Hepatocyte (in vitro differentiated cells): ENCODE measurements around the gene RFX4.

ENCODE experiments used
- EZH2 ChIP-seq: fragments of 200-600 bp; sonication (generic); IDR thresholded peaks from 2 replicates; pipeline ENCODE4 v1.6.1; 2016; ENCODE audit warnings: antibody characterized with exemption, mild to moderate bottlenecking, borderline replicate concordance
- EZH2phosphoT487 ChIP-seq: fragments of 200-600 bp; sonication (generic); IDR thresholded peaks from one replicate; pipeline ENCODE4 v1.6.1; 2018; ENCODE audit warnings: antibody characterized with exemption, mild to moderate bottlenecking, low read depth, moderate library complexity; ENCODE audit not compliant: unreplicated experiment, severe bottlenecking
- TF ChIP-seq, protein P1 (sequence below): fragments of 200-600 bp; sonication (generic); IDR thresholded peaks from 2 replicates; pipeline ENCODE4 v1.5.1; 2016; ENCODE audit warnings: antibody characterized with exemption, mild to moderate bottlenecking; ENCODE audit not compliant: poor library complexity

DNA sequence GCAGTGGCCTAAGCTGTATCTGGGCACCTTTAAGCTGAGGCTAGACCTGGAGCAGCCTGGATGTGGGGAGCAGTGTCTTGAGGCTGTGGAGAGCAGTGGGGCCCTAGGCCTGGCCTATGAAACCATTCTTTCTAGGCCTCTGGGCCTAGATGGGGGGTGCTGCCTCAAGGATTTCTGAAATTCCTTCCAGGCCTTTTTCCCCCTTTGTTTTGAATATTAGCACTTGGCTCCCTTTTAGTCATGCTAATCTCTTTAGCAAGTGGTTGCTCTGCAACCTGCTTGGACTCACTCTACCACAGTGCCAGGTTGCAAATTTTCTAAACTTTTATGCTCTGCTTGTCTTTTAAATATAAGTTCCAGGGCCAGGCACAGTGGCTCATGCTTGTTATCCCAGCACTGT, 41.6 kb upstream of the RFX4 start:
- TF ChIP-seq, protein P1, sequence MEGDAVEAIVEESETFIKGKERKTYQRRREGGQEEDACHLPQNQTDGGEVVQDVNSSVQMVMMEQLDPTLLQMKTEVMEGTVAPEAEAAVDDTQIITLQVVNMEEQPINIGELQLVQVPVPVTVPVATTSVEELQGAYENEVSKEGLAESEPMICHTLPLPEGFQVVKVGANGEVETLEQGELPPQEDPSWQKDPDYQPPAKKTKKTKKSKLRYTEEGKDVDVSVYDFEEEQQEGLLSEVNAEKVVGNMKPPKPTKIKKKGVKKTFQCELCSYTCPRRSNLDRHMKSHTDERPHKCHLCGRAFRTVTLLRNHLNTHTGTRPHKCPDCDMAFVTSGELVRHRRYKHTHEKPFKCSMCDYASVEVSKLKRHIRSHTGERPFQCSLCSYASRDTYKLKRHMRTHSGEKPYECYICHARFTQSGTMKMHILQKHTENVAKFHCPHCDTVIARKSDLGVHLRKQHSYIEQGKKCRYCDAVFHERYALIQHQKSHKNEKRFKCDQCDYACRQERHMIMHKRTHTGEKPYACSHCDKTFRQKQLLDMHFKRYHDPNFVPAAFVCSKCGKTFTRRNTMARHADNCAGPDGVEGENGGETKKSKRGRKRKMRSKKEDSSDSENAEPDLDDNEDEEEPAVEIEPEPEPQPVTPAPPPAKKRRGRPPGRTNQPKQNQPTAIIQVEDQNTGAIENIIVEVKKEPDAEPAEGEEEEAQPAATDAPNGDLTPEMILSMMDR = no peak
- no peak for TF ChIP-seq EZH2phosphoT487
- TF ChIP-seq EZH2 = no peak
